NCI-H2029 treated with DMSO at 0.1 percent for 48 hours (cell line): Measurements from ENCODE around the gene ZMYND10.

Source experiments
- DNase-seq: peaks from one replicate; lab custom pipeline; 2025; lab: John Stamatoyannopoulos, UW

Gene ZMYND10

DNA sequence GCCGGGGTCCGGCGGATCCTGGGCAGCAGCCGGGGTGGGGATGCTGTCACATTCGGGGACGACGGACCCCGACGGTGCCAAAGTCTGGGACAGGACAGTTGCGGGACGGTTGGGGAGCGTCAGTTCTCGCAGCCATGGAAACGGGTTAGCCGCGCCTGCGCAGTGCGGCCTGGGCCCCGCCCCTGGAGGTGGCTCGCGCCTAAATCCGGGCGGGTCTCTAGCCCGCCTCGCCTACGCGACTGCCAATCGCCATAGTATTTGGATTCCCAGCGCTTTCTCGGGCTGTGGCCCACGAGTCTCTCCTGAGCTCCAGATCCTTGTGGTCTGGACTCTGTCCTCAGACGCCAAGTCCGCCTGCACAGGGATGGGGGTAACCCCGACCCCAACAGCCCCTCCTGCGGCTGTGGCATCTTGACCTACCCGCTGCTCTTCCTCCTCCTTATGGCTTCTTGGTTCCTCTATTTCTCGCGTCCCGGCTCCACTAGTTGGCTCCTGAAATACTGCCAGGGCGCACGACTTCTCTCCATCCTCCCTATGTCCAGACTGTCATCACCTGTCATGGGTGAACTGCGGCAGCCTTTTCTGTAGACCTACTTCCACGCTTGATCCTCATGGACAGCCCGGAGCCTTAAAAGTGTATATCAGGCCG is at the start of gene ZMYND10:
TSS of gene ZMYND10 (minus strand) at position 147 of the 649 bp plus-strand sequence. CDS start 153 bp downstream, outside the sequence.
- no peak for DNase-seq

DNA sequence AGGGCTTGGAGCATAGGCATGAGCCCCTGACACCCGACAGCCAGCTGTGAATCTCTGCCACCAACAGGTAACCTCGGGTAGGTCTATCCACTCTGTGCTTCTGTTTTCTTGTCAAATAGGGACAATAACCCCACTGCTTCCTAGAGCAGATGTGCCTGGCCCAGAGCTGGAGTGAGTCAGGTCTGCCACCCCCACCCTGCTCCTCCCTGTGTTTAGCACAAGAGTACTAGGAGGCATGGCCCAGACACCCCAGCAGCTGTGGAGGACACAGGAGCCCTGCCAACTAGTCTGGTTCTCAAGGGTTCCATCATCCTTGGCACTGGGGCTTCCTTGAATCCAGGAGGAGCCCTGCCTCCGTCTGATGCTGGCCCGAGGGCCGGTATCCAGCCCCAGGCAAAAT is 47.5 kb upstream of the ZMYND10 start:
- no peak for DNase-seq

DNA sequence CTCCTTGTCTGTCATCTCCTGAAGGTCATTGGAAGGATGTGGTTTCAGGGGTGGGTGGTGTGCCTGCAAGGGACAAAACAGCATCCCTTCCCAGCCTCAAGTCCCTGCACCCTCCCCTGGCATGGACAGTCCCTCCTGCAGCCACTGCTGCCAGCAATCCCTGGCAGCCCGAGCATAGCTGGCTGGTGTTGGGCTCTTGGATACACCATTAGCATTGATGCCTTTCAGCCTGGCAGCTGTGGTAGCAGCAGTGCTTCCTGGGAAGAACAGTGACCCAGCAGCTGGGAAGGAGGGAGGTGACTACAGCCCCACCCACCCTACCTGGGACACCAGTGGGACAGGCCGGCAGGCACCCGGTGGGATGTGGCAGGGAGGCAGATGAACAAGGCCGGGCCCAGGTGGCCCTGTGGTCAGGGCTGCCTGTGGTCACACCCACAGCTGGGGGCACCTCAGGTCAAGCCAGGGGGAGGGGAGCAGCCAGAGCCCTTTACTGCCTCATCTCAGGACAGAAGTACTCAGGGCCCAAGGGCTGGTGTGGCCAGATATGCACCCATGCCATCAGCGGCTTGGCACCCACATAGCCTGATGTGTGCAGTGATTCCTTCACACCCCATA is 46.7 kb upstream of the ZMYND10 start:
- DNase-seq, result no peak

DNA sequence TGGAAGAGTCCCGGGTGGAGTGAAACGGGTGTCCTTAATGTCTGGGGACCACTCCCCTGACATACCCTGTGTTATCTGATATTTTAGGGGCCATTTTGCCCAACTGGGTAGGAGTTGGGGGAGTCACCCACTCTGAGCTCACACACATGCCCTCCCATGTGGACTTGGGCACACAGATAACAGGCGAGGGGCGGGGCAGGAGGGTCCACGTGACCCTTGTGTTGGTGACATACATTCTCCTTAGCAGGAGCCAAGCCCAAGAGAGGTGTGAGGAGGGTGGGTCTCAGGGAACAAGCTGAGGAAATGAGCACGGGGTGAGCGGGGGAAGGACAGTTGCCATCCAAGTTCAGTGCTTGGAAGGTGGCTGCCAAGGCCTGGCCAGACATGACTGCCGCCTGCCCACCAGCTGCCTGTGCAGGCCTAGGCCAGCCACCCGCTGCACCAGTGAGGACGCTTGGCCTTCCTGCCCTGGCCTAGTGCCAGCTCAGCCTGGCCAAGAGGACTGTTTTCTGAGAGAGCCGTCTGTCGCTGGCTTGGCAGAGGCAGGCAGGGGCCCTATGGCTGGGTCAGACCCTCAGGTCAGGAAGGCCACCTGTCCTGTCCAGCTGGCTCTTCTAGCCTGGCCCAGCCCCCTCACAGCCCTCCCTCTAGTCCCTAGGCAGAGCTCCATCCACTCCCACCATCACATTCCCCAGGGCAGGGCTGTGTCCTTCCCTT is 45.1 kb upstream of the ZMYND10 start:
- no peak for DNase-seq

DNA sequence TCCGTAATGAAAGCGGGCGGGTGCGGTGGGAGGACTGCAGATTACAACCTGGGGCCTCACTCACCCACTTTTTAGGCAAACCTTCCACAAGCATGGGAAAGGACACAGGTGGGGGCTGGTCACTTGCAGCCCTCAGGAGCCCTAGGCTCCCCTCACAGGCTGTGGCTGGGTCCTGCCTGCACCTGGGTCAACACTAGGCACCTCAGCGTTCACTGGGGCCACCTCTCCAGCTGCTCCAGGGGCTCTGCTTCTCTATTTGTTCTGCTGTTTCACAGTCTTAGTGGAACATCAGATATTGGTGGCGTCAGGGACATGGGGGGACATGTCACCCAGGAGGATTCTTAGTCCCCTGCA is 43.9 kb upstream of the ZMYND10 start:
- DNase-seq, result no peak

DNA sequence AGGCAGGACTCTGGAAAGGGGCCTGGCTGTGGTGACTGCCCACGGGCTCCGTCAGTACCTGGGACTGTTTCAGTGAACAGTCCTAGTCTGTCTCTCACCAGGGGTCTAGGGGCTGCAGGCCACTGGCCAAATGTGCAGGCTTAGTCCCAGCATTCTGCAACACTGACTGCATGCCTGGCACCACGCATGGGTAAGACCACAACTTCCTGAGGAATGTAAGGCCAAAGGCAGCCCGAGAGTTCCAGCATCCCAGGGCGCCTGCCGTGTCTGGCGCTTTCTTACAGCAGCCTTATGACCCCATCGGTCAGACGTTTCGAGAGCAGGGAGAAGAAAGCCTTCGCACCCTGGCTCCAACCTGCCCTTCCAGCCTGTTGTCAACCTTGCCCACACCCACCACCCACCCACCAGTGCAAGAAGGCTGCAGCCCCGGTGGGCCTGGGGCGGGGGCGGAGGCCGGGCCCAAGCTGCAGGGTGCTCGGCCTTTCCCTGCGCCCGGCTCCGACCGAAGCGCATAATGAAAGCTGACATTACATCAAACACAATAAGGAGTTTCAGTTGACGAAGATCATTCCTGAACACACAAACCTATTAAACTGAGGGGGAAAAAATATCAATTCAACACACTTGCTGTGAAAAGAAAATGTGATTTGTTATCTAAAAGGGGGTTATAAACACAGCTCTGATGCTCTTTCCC is 43.3 kb upstream of the ZMYND10 start:
- no peak for DNase-seq

DNA sequence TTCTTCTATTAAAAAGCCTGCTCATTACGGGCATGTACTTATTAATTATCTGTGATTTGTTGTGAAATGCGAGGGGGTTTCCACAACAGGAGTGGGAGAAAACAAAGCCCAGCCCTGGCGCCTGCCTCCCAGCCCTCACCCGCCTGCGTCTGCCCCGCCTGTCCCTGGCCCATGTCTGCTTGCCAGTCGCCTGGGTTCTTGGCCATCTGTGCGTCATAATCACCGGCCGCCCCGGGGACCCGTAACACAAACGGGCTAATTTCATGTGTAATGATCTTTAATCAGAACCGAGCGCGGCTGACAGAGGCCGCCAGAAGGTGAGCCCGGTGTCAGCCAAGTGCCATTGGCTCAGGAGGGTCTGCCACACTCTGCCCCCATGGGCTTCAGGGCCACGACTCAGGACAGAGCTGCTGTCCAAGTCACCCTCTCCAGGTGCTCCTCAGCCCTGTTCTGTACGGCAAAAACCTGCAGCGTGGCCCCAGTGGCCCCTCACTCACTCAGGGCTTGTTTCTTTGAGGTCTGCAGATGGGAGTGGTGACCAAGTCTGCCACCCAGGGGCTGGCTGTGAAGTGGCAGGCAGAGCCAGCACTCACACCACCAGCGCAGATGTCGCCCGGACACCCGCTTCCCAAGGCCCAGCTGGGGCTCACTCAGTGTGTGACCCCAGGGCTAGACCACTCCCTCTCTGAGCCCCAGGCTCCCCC is 42.6 kb upstream of the ZMYND10 start:
- DNase-seq, result no peak

- DNase-seq, result no peak
Measured at GRCh38 chr3:50385754-50386153, 40.2 kb upstream of the ZMYND10 start.

DNA sequence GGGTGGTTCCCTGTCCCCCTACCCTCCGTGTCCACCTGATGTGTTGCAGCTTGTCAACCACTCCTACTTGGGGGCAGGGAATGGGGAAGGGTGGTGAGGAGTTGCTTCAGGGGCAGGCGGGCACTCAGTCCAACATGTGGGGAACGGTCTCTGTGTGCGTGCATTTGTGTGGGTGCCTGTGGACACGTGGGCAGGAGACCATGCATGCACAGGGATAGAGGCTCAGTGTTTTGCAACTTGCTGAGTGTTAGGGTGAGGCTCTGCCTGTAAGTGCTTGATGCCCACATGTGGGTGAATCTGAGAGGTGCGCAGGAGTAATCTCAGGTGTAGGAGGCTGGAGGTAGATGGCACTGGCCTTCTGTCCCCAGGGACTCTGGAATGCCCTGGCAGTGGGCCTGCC is 38.2 kb upstream of the ZMYND10 start:
- DNase-seq, result no peak

- DNase-seq, result no peak
Measured at GRCh38 chr3:50382722-50383121, 37.2 kb upstream of the ZMYND10 start.

DNA sequence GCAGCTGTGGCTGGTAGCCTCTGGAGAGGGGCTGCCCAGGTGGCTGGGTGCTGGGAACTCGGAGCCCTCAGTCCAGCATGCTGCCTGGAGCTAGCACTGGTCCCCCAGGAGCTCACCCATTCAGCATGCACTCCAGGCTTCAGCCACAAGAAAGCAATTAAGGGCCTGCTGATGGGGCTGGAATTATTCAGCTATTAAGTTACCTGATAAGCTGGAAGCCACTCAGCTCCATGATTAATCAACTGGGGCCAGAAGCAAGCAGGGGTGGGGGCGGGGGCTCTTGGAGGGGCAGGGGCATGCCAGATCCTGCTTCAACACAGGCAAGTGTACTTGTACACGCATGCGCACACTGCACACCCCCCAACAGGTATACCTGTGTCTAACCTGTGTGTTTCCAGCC is 35.9 kb upstream of the ZMYND10 start:
- DNase-seq, result no peak

DNA sequence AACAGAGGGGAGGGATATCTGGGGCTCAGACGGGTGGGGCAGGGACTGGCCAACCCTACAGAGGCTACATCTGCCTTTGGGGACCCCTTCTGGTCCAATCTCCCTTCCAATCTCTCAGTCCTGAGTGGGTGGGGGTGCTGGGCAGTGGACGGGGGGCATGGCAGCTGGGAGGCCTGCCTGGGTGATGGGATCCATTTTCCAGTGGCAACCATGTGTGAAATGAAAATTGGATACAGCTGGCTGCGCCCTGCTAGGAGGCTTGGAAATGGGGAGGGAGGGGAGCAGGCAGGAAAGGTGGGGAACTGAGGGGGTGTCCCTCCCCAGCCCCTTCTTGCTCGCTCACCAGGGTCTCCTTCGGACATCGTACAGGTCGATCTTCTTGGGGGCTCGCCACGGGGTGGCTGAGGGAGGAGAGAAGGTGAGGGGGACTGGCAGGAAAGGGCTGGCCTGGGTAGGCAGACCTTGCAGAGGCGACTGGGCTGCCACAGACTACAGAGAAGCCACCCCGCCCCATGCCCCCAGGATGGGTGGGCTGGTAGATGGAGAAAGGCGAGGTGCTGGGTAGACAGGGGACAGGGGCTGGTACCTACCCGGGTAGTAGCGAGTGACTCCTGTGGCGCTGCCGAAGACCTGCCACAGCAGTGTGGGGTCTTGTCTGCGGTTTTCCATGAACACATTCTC is 35.0 kb upstream of the ZMYND10 start:
- DNase-seq, result no peak

GRCh38 chr3:50378757-50379156 is 33.2 kb upstream of the ZMYND10 start:
- no peak for DNase-seq

DNA sequence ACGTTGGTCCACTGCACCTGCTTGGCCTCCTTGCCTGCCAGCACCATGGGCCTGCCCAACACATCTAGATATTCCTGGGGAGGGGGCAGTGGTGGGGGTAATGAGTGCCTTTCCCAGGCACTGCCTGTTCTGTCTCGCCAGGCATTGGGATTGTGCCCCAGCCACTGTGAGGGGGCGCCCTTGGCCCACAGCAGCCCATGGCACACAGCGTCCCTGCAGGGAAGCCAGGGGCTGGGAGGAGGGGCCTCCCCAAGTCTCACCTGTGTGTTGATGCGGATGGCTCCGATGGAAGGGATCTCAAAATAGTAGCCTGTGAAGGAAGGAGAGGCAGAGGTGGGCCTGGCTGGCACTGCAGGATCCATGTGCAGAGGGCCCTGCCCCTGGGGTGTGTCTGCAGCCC is 32.5 kb upstream of the ZMYND10 start:
- no peak for DNase-seq

DNA sequence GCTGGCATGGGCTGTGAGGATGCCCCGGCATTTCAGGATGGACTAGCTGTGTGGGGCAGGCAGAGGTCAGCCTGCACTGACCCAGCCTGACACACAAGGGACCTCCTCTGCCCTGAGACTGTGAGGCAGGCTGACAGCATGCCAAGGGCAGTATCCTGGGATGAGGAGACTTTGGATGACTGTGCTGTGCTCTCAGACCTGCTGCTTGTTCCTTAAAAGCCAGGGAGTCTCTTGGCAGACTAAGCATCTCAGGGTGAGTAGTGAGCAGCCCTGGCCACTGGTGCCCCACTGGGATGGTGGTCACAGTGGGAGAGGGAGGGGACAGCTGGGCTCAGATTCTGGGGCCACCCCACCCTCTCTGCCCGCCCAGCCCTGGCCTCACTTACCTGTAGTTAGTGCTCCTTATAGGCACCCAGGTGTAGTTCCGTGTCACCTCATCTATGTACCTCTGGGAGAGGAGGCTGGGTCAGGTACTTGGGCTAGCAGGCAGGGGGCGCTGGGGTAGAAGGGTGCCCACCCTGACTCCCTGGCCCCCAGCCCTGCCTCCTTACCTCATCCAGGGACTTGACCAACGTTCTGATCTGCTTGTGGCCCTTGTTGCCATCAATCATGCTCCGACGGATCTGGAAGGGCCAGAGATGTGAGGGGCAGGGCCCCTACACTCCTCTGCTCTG is 29.9 kb upstream of the ZMYND10 start:
- no peak for DNase-seq

- no peak for DNase-seq
Measured at GRCh38 chr3:50374363-50375257, 29.1 kb upstream of the ZMYND10 start.

DNA sequence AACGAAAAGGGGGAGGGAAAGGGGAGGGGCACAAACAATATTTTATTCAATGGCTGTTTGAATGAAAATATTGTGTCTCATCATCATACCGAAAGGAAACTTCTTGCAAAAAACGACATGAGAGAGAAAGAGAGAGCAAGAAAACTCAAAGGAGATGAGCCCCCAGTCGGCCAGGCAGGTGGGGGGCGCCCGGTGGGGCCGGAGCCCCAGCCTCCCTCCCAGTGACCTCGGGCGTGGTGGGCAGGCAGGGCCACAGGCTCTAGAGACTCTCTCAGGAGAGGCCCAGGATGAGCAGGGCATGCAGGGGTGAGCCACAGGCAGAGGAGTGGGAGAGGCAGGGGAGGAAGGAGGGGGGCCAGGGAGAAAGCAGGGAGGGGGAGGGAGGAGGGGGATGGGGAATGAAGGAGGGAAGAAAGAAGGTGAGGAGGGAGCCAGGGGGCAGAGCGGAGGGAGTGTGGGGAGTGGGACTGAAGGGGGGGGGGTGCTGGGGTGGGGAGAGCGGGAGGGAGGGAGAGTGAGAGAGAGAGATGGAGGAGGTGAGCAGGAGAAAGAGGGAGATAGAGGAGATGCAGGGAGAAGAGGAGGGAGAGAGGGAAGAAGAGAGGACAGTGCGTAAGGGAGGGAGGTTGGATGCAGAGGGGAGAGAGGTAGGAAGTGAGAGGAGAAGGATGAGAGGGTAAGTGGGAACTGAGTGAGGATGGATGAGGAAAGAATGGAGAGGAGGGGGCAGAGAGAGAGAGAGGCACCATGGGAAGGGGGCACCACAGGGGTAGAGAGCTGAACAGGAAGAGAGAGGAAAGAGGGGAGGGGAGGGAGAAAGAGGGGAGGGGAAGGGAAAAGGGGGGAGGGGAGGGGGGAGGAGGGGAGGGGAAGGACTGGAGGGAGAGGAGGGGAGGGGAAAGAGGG is 27.9 kb upstream of the ZMYND10 start:
- DNase-seq, result no peak

GRCh38 chr3:50372349-50372748 is 26.8 kb upstream of the ZMYND10 start:
- DNase-seq, result no peak

DNA sequence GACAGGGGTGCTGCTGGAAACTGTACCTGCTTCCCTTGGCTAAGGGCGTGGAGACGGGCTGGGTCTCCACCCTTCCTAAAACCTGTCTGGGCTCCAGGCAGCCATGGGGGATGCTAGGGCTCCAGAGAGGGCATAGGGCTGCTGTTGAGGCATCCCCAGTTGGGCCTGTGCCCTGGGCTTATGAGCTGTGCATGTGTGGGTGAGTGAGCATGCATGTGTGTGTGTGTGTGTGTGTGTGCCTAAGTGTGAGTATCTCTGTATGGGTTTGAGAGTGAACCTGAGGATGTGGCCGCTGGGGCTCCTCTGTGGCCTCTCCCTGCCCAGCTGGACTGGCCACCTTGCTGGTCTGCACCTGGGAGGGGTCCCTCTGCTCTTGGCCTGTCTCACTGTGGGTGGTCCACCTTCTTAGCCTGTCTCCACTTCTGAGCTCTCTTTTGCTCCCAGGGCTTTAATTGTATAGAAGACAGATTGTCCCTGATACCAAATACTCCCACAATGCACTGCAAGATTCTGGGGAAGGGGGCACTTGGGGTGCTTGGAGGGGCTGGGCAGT is 25.7 kb upstream of the ZMYND10 start:
- DNase-seq, result no peak
